ENCODE results near the gene DR1. TPM values are rescaled to one million over a fixed set of nuclear protein-coding genes. Genes with fewer than 3 reads are reported as not detected.
A peak's percentile ranks its signal among the peaks of the same experiment; 100 is the strongest.

Gene DR1
- total RNA-seq, 2 experiments from 2014 or later, result 104 to 127 TPM

GRCh38 chr1:93324486-93325464 is 20.9 kb upstream of the DR1 start:
- H3K4me1 Mint-ChIP-seq, result no peaks in the 10 kb centered on the region
- no peaks in the 10 kb centered on the region for H3K9me3 Mint-ChIP-seq
- H3K36me3 Mint-ChIP-seq (ENCODE audit: low read depth), result peaks cover 2% of the 10 kb centered on the region
- no peak overlapping the region for H3K27ac Mint-ChIP-seq
- ChIA-PET CTCF (interaction anchor here (1.0 to 1.7 kb wide), 2 partner anchors 11 to 20 kb away, joined by 3 to 4 read pairs; no protein-coding TSS in a partner anchor), POLR2A (interaction anchor here (0.6 kb wide), 1 partner anchor 17 kb away, joined by 4 read pairs; no protein-coding TSS in a partner anchor)
- no peak for DNase-seq
- H3K4me3 Mint-ChIP-seq, result no peak overlapping the region
- no peaks in the 10 kb centered on the region for H3K27me3 Mint-ChIP-seq

- ChIA-PET POLR2A (no interaction called here), CTCF (interaction anchor here (0.5 to 1.0 kb wide), 2 partner anchors 9 to 513 kb away, joined by 3 to 4 read pairs; no protein-coding TSS in a partner anchor)
- DNase-seq, result no peak
- no peak overlapping the region for H3K27ac Mint-ChIP-seq
- H3K4me3 Mint-ChIP-seq, result no peak overlapping the region
- H3K9me3 Mint-ChIP-seq, result no peaks in the 10 kb centered on the region
- no peaks in the 10 kb centered on the region for H3K36me3 Mint-ChIP-seq (ENCODE audit: low read depth)
- no peaks in the 10 kb centered on the region for H3K27me3 Mint-ChIP-seq
- no peaks in the 10 kb centered on the region for H3K4me1 Mint-ChIP-seq
Measured at GRCh38 chr1:93328809-93329760, 16.6 kb upstream of the DR1 start.

- no peaks in the 10 kb centered on the region for H3K27me3 Mint-ChIP-seq
- no peaks in the 10 kb centered on the region for H3K36me3 Mint-ChIP-seq (ENCODE audit: low read depth)
- POLR2A ChIA-PET, result interaction anchor here (0.6 kb wide), 1 partner anchor 65 kb away, joined by 8 read pairs; no protein-coding TSS in a partner anchor
- no peaks in the 10 kb centered on the region for H3K4me1 Mint-ChIP-seq
- H3K4me3 Mint-ChIP-seq, result no peak overlapping the region
- DNase-seq, result no peak
- H3K27ac Mint-ChIP-seq, result no peak overlapping the region
- no peaks in the 10 kb centered on the region for H3K9me3 Mint-ChIP-seq
- CTCF ChIA-PET, result interaction anchor here (1.3 kb wide), 1 partner anchor 11 kb away, joined by 3 read pairs; no protein-coding TSS in a partner anchor
Measured at GRCh38 chr1:93330196-93330595, 15.5 kb upstream of the DR1 start.

GRCh38 chr1:93330617-93331016 is 15.1 kb upstream of the DR1 start:
- H3K27me3 Mint-ChIP-seq, result no peaks in the 10 kb centered on the region
- CTCF ChIA-PET, result interaction anchor here (1.3 kb wide), 1 partner anchor 11 kb away, joined by 3 read pairs; no protein-coding TSS in a partner anchor
- no peak overlapping the region for H3K27ac Mint-ChIP-seq
- no peaks in the 10 kb centered on the region for H3K4me1 Mint-ChIP-seq
- no peak overlapping the region for H3K4me3 Mint-ChIP-seq
- no peaks in the 10 kb centered on the region for H3K9me3 Mint-ChIP-seq
- no peak for DNase-seq
- POLR2A ChIA-PET, result no interaction called here
- H3K36me3 Mint-ChIP-seq (ENCODE audit: low read depth), result no peaks in the 10 kb centered on the region

- H3K4me3 Mint-ChIP-seq, result no peak overlapping the region
- ChIA-PET POLR2A (no interaction called here), CTCF (interaction anchor here (0.7 to 1.3 kb wide), 2 partner anchors 10 to 11 kb away, joined by 3 read pairs; no protein-coding TSS in a partner anchor)
- H3K27ac Mint-ChIP-seq, result no peak overlapping the region
- H3K4me1 Mint-ChIP-seq, result peaks cover 4% of the 10 kb centered on the region
- DNase-seq, result no peak
- H3K27me3 Mint-ChIP-seq, result no peaks in the 10 kb centered on the region
- H3K36me3 Mint-ChIP-seq (ENCODE audit: low read depth), result peaks cover 2% of the 10 kb centered on the region
- no peaks in the 10 kb centered on the region for H3K9me3 Mint-ChIP-seq
Measured at GRCh38 chr1:93331412-93331811, 14.3 kb upstream of the DR1 start.

GRCh38 chr1:93332368-93332767 is 13.3 kb upstream of the DR1 start:
- POLR2A ChIA-PET, result no interaction called here
- no peak overlapping the region for H3K4me3 Mint-ChIP-seq
- no peaks in the 10 kb centered on the region for H3K27me3 Mint-ChIP-seq

GRCh38 chr1:93338387-93339146 is 7.1 kb upstream of the DR1 start:
- ChIA-PET CTCF (no interaction called here), POLR2A (no interaction called here)
- DNase-seq, result no peak
- no peaks in the 10 kb centered on the region for H3K9me3 Mint-ChIP-seq
- H3K4me1 Mint-ChIP-seq, result peaks cover 21% of the 10 kb centered on the region
- no peak overlapping the region for H3K4me3 Mint-ChIP-seq
- peaks cover 26% of the 10 kb centered on the region for H3K36me3 Mint-ChIP-seq (ENCODE audit: low read depth)
- H3K27me3 Mint-ChIP-seq, result no peaks in the 10 kb centered on the region
- no peak overlapping the region for H3K27ac Mint-ChIP-seq

More at GRCh38 chr1:93332368-93332767, 13.3 kb upstream of the DR1 start:
- CTCF ChIA-PET, result interaction anchor here (0.6 kb wide), 1 partner anchor 14 kb away, joined by 3 read pairs; the partner anchor contains the start of gene DR1
- Mint-ChIP-seq H3K36me3 (ENCODE audit: low read depth) (peaks cover 10% of the 10 kb centered on the region), H3K27ac (no peak overlapping the region), H3K4me1 (peaks cover 12% of the 10 kb centered on the region), H3K9me3 (no peaks in the 10 kb centered on the region)
- no peak for DNase-seq

- CTCF ChIA-PET, result interaction anchor here (0.9 kb wide), 1 partner anchor 34 kb away, joined by 3 read pairs; no protein-coding TSS in a partner anchor
- Mint-ChIP-seq H3K4me1 (peaks cover 22% of the 10 kb centered on the region), H3K4me3 (no peak overlapping the region), H3K36me3 (ENCODE audit: low read depth) (peaks cover 26% of the 10 kb centered on the region), H3K27me3 (no peaks in the 10 kb centered on the region), H3K9me3 (no peaks in the 10 kb centered on the region), H3K27ac (no peak overlapping the region)
- DNase-seq, result no peak
- POLR2A ChIA-PET, result no interaction called here
Measured at GRCh38 chr1:93339171-93339697, 6.5 kb upstream of the DR1 start.

GRCh38 chr1:93340090-93340489 is 5.6 kb upstream of the DR1 start:
- POLR2A ChIA-PET, result no interaction called here
- no peak for DNase-seq
- H3K27ac Mint-ChIP-seq, result no peak overlapping the region
- peaks cover 26% of the 10 kb centered on the region for H3K36me3 Mint-ChIP-seq (ENCODE audit: low read depth)
- H3K27me3 Mint-ChIP-seq, result no peaks in the 10 kb centered on the region
- no peaks in the 10 kb centered on the region for H3K9me3 Mint-ChIP-seq
- CTCF ChIA-PET, result interaction anchor here (0.9 kb wide), 1 partner anchor 35 kb away, joined by 3 read pairs; no protein-coding TSS in a partner anchor
- no peak overlapping the region for H3K4me3 Mint-ChIP-seq
- peaks cover 26% of the 10 kb centered on the region for H3K4me1 Mint-ChIP-seq

GRCh38 chr1:93344484-93344883 is 1.2 kb upstream of the DR1 start:
- Mint-ChIP-seq H3K27me3 (no peaks in the 10 kb centered on the region), H3K9me3 (no peaks in the 10 kb centered on the region)

GRCh38 chr1:93344886-93345632 is 648 bp upstream of the DR1 start:
- POLR2A ChIA-PET, result interaction anchor here (0.6 to 1.2 kb wide), 8 partner anchors 8 to 274 kb away, joined by 3 to 5 read pairs (median 4); partner anchors contain the start of gene MTF2
- peaks cover 15% of the 10 kb centered on the region for H3K4me1 Mint-ChIP-seq
- H3K27me3 Mint-ChIP-seq, result no peaks in the 10 kb centered on the region
- H3K4me3 Mint-ChIP-seq, result peak overlapping the region; percentile 97
- peaks cover 25% of the 10 kb centered on the region for H3K36me3 Mint-ChIP-seq (ENCODE audit: low read depth)
- CTCF ChIA-PET, result interaction anchor here (0.8 to 1.8 kb wide), 2 partner anchors 40 to 168 kb away, joined by 3 read pairs; no protein-coding TSS in a partner anchor
- no peak for DNase-seq
- H3K27ac Mint-ChIP-seq, result peak overlapping the region; percentile 96
- H3K9me3 Mint-ChIP-seq, result no peaks in the 10 kb centered on the region

More at GRCh38 chr1:93344484-93344883, 1.2 kb upstream of the DR1 start:
- Mint-ChIP-seq H3K4me1 (peaks cover 13% of the 10 kb centered on the region), H3K36me3 (ENCODE audit: low read depth) (peaks cover 23% of the 10 kb centered on the region), H3K27ac (no peak overlapping the region), H3K4me3 (no peak overlapping the region)
- DNase-seq, result no peak
- ChIA-PET CTCF (no interaction called here), POLR2A (interaction anchor here (1.0 to 1.2 kb wide), 3 partner anchors 8 to 265 kb away, joined by 4 to 5 read pairs (median 4); partner anchors contain the start of gene MTF2)
